Colon (tissue), 2 donors: ENCODE results near the gene SCNN1B.
"Not testable (repeated sequence)": the region's sequence is repeated elsewhere in the genome, so short reads cannot be mapped to it uniquely, and the experiment has no call there.

Source experiments
- FAIRE-seq: peaks from 2 replicates; lab custom pipeline; 2012; peaks lifted over from hg19 to GRCh38; lab: Jason Lieb, UNC
- donor health status: control.
- donor health status: control.

The SCNN1B gene

DNA sequence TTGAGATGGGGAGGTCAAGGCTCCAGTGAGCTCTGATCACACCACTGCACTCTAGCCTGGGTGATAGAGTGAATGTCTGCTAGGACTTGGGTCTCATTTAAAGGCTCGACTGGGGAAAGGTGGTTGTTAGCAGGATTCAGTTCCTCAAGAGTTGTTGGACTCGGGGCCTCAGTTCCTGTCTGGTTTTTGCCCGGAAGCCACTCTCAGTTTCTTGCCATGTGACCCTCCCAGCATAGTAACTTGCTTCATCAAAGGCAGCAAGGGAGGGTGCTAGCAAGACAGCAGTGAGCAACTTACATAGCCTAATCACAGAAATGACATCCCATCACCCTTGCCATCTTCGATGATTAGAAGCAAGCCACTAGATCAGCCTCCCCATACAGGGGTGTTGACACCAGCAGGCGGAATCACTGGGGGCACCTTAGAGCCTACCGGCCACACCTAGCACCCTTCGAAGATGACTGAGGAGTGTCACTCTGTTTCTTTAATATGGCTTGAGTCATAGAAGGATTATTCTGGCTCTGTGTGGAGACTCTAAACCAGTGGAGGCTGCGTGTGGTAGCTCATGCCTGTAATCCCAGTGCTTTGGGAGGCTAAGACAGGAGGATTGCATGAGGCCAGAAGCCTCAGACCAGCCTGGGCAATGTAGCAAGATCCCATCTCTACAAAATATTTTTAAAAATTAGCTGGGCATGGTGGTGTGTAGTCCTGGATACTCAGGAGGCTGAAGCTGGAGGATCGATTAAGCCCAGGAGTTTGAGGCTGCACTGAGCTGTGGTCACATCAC is 13.2 kb upstream of the SCNN1B start:
- no peak for FAIRE-seq

GRCh38 chr16:23290189-23291062 is 11.7 kb upstream of the SCNN1B start:
- FAIRE-seq = no peak

- FAIRE-seq = no peak
These were observed 9.1 kb upstream of the SCNN1B start for GRCh38 chr16:23293016-23293415.

GRCh38 chr16:23294260-23294659 is 7.8 kb upstream of the SCNN1B start:
- no peak for FAIRE-seq

DNA sequence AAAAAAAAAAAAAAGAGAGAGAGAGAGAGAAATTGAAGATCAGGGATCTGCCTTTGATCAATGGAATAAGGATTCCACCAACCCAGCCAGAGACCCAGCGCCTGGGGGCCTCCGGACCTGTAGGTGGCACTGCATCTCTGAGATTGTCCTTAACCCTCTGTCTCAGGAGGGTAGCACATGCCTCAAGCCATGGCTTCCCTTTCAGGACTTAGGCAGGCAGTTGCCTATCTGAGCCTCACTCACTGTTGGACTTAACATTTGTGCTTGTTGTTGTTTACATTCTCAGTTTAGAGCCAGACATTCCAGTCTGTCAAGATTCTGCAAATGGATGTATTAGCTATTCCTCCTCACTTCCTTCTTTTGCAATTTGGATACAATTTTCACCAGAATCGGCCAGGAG is 5.1 kb upstream of the SCNN1B start:
- FAIRE-seq = no peak

DNA sequence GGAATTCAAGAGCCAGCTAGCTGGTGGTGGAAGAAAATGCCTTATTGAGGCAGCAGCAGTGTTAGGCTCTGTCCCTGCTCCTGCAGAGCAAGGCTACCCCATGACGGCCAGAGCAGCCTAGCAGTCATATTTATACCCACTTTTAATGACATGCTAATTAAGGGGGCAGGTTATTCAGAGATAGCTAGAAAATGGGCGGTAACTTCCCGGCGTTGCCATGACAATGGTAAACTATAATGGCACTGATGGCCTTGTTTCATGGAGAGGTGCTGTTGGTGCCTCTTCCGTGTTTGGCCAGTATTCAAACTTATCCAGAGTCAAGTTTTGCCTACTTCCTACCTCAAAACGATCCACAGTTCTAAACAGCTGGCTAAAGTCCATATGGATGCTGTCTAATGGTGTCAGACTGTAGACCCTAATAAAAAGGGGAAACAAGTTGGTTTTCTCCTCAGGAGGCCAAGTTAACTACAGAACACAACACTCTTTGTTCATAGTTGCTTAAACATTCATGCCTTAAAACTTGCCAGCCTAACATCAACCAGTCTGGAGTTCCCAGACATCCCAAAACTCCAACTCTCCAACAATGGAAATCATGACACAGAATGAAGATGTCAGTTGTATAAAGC is 3.7 kb upstream of the SCNN1B start:
- no peak for FAIRE-seq

GRCh38 chr16:23299815-23300214 is 2.3 kb upstream of the SCNN1B start:
- FAIRE-seq = not testable (repeated sequence)

DNA sequence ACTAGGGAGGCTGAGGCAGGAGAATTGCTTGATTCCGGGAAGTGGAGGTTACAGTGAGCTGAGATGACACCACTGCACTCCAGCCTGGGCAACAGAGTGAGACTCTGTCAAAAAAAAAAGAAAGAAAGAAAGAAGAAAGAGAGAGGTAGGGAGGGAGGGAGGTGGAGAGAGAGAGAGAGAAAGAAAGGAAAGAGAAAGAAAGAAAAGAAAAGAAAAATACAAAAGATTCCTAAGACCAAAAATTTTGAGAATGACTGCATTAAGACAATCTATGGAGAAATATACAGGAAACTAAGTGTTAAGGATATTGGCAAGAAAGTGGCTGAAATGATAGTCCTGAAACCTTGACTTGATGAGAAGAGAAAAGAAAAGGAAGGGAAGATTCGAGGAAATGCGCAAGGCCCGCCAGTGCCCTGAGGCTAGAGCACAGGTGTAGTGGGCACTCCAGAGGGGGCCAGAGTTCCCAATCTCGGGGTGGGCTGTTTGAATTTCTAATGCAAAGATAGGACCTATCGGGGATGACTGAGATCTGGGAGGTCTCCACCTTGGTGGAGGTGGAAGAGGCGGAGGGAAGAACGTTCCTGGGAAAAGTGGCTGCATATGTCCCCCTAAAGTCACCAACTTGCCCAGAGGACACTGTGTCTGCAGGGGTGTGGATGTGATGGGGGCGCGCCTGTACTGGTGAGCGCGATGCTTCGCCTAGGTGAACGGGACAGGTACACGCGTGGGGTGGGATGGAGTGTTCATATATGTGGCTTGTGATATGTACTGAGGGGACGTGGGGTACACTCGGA is 654 bp upstream of the SCNN1B start:
- FAIRE-seq = no peak

DNA sequence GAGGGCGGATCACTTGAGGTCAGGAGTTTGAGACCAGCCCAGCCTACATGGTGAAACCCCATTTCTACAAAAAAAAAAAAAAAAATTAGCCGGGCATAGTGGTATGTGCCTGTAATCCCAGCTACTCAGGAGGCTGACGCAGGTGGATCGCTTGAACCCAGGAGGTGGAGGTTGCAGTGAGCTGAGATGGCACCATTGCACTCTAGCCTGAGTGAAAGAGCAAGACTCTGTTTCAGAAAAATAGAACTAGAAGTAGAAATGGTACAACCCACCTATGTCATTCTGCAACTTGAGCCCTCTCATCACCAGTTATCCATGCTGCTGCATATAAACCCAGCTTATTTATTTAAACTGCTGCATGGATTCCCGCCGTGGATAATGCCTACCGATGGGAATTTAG is 1.6 kb downstream of the SCNN1B start:
- FAIRE-seq = no peak

DNA sequence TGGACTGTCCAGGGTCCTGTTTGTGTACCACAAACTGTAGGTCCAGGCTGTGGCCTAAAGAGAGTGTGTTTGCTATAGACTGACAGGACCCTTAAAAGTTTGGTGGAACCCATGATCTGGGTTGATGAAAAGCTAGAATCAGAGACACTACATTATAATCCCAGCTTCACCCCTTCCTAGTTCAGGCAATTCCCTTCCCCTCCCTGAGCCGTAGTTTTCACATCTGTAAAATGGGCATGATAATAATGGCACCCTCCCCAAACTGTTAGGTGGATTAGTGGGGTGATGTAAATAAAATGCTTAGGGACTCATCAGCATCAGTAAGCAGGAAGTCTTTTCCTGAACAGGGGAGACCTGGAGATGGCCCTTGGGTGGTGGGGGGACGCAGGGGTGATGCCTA is 2.5 kb downstream of the SCNN1B start:
- no peak for FAIRE-seq

DNA sequence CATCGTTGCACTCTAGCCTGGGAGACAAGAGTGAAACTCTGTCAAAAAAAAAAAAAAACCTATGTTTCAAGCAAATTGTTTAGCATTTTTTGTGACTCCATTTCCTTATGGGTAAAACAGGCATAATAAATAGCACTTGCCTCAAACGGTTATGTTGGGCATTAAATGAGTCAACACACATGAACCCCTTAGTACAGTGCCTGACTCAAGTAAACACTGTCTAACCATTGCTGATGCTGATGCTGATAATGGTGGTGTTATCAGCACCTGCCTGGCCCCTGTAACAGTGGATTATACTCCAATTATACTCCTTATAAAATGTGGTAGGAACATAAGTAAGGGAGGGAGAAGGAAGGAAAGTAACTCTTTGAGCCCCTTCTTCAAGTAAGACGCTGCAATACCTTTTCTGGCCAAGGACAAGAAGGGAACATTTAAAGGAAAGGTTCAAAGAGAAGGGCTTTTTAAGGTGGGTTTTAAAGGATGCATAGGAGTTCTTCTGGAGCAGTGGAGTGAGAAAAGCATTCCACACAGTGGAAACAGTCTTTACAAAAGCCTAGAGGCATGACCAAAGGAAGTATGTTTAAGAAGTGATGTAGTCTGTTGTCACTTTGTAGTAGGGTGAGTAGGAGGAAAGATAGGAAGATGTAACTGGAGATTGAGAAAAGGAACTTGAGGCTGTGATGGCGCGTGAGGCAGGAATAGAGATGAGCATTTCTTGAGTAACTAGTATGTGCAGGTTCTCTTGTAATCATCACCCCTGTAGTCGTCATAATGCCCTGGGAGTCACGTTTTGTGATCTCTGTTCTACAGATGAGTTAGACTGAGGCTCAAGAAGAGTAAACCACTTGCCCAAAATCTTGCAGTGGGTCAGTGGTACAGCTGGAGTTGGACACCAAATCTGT is 4.3 kb downstream of the SCNN1B start:
- FAIRE-seq = no peak

GRCh38 chr16:23310217-23310616 is 8.1 kb downstream of the SCNN1B start:
- no peak for FAIRE-seq

DNA sequence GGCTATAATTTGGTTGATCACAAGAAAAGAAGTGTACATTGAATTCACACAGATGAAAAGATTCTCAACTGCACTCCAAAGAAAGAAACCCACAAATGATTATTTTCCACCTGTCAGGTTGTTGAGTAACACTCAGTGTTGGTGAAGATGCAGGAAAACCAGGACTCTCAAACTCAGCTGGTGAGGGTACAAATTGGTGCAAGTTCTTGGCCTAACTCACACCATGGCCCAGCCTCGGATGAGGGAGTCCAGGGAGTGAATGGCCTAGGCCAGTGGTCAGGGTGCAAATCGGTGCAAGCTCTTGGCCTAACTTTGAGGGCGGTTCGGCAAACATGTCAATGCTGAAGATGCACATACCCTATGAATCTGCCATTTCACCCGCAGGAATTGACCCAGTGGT is 8.6 kb downstream of the SCNN1B start:
- no peak for FAIRE-seq

DNA sequence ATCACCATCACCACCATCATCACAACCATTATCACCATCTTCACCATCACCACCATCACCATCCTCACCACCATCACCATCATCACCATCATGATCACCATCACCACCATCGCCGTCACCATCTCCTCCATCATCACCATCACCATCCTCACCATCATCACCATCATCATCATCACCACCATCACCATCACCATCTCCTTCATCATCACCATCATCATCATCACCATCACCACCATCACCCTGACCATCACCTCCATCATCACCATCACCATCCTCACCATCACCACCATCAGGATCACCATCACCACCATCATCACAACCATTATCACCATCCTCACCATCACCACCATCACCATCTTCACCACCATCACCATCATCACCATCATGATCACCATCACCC is 14.1 kb downstream of the SCNN1B start:
- no peak for FAIRE-seq

- FAIRE-seq = no peak
These were observed 14.6 kb downstream of the SCNN1B start for GRCh38 chr16:23316634-23317265.

DNA sequence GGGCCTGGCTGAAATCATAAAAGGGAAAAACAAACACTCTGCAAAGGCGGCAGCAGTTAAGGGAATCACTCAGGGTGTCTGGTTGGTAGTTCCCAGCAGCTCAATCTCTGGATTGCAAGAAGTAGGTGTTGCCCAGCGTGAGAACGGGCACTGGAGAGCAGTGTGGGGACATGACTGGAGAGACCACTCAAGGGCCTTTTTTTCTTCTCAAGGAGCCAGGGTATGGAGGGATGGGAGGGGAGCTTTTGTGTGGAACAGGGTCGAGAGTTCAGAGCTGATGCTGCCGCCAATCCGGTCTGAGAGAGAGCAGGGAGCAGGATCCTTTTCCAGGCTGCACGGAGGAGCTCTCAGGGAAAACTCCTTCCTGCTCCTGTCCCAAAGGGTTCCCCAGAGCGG is 15.2 kb downstream of the SCNN1B start:
- FAIRE-seq = no peak

GRCh38 chr16:23317751-23318150 is 15.6 kb downstream of the SCNN1B start:
- FAIRE-seq = no peak

GRCh38 chr16:23318639-23319038 is 16.5 kb downstream of the SCNN1B start:
- no peak for FAIRE-seq

- no peak for FAIRE-seq
These were observed 17.9 kb downstream of the SCNN1B start for GRCh38 chr16:23319861-23320615.

DNA sequence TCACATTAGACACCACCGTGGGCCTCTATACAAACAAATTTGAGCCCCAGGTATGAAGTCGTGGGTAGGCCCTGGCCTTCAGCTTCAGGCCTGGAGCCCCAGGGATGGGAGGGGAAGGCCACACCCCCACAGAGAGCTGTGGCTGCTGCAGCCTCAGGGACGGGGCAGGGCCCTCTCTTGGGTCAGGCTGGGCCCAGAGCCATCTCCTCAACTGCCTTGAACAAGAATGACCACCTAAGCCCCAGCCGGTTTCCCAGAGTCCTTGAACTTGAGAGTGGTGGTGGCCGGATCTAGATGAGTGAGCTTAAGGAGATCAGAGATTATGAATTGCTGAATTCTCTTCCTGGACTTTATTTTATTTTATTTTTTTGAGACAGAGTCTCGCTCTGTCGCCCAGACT is 18.6 kb downstream of the SCNN1B start:
- no peak for FAIRE-seq
